ENCODE results near the gene PGF. TPM values are rescaled to one million over a fixed set of nuclear protein-coding genes. Genes with fewer than 3 reads are reported as not detected.

PGF gene
- polyA plus RNA-seq, 3 donors, result 0.03 TPM; not detected in 2

DNA sequence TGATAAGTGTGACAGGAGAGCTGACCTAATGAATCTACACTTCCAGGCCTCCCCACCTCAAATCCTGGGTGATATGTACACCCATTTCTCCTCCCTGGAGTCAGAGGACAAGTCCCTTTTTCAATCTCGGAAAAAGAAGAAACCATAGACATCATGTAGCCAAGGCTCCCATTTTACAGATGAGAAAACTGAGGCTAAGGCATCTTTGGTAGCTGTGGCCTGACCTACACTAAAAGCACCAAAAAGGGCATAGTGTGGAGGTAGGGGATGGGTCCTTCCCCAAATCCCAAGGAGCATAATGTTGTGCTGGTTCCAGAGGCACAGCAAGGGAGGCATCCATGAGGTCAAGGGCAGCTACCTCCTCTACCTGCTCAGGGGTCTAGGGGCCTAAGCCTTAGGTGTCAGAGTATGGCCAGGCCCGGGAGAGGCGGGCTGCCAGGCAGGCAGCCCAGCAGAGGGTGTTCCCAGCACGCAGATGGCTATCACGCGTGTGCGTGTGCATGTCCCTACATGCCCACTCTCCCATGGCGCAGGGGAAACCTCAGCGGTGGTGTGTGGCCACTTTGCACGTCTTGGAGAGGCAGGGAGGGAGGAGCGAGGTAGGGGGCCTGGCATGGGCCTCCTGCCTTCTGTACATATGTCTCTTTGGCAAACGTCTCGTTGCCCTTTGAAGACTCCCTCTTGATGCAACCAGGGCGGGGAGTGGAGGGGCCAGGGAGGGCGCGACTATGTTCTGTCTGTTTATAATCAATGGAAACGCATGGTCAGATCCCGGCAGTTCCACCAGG lies 2.5 kb downstream of the PGF start:
- 92% methylated on average over 17 of the region's 18 CpGs for WGBS (ENCODE audit: insufficient coverage)
- no peak overlapping the region for H2AFZ ChIP-seq (ENCODE audit: insufficient read depth, low read depth, low read length, poor library complexity, severe bottlenecking)
- H3K27me3 Mint-ChIP-seq (ENCODE audit: low read depth in 3 of 3), result peaks cover 17 to 38% (median 21%) of the 10 kb centered on the region in 3 donors
- H3K4me3 ChIP-seq (replicated peaks in 1 of 3; ENCODE audit: low read depth in 2 of 3, low read length in 3 of 3), result no peak overlapping the region
- peaks cover 4% of the 10 kb centered on the region for H3K4me1 Mint-ChIP-seq
- H3K4me1 ChIP-seq (ENCODE audit: control insufficient read depth in 1 of 2, insufficient read depth in 2 of 2, low read length in 2 of 2), result peaks cover 9 to 13% of the 10 kb centered on the region in 2 donors
- H3K9me3 Mint-ChIP-seq, result peaks cover 0 to 3% (median 0%) of the 10 kb centered on the region in 7 donors
- H3K36me3 Mint-ChIP-seq, result no peaks in the 10 kb centered on the region
- H3K27ac Mint-ChIP-seq, result peak overlapping the region in 1 of 7 donors; percentile 68
- H3K27me3 ChIP-seq (ENCODE audit: control insufficient read depth in 2 of 2, insufficient read depth in 2 of 2, low read length in 2 of 2), result peaks cover 3 to 23% of the 10 kb centered on the region in 2 donors
- TF ChIP-seq, protein P1, sequence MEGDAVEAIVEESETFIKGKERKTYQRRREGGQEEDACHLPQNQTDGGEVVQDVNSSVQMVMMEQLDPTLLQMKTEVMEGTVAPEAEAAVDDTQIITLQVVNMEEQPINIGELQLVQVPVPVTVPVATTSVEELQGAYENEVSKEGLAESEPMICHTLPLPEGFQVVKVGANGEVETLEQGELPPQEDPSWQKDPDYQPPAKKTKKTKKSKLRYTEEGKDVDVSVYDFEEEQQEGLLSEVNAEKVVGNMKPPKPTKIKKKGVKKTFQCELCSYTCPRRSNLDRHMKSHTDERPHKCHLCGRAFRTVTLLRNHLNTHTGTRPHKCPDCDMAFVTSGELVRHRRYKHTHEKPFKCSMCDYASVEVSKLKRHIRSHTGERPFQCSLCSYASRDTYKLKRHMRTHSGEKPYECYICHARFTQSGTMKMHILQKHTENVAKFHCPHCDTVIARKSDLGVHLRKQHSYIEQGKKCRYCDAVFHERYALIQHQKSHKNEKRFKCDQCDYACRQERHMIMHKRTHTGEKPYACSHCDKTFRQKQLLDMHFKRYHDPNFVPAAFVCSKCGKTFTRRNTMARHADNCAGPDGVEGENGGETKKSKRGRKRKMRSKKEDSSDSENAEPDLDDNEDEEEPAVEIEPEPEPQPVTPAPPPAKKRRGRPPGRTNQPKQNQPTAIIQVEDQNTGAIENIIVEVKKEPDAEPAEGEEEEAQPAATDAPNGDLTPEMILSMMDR (IDR thresholded peaks at IDR 0.05), result no peak
- H3K4me2 ChIP-seq (replicated peaks; ENCODE audit: extremely low read depth, low read length, poor library complexity, severe bottlenecking), result no peak overlapping the region
- H3K9me3 ChIP-seq (replicated peaks in 1 of 2; ENCODE audit: control insufficient read depth in 1 of 2, insufficient read depth in 1 of 2, low read length in 2 of 2), result no peaks in the 10 kb centered on the region
- no peak overlapping the region for H3K9ac ChIP-seq (ENCODE audit: insufficient read depth, low read length, poor library complexity, severe bottlenecking)
- H3K27ac ChIP-seq (ENCODE audit: low read depth in 1 of 2, low read length in 2 of 2), result no peak overlapping the region
- no peak for DNase-seq
- H3K4me3 Mint-ChIP-seq, result no peak overlapping the region
- H3K79me2 ChIP-seq (ENCODE audit: insufficient read depth, low read length), result no peaks in the 10 kb centered on the region
- no peaks in the 10 kb centered on the region for H3K36me3 ChIP-seq (replicated peaks in 1 of 2; ENCODE audit: control insufficient read depth in 1 of 2, insufficient read depth in 2 of 2, low read length in 2 of 2)
- no peaks in the 10 kb centered on the region for H4K20me1 ChIP-seq (ENCODE audit: insufficient read depth, low read length)
- intact Hi-C loops (cut with micrococcal nuclease), result no loop called here

DNA sequence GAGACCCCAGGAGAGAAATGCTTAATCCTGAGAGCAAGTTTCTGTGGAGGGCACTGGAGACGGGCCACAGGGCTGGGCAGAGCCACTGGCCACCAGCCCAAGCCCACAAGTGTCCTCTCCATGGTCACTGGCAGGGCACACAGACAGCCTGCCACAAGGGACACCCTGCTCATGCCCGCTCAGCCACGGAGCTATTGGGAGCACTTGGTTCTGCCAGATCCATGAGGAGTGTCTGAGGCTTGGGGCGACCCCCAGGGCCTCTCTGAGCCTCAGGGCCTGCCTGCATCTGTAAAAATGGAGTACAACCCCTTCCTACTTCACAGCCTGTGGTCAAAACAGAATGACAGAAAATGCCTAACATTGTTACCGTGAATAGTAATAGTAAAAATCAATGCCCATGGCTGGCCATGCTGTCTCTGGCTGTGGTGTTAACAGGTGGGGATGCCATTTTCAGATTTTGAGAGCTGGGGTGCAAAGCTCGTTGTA lies 3.2 kb downstream of the PGF start:
- Mint-ChIP-seq H3K36me3 (no peaks in the 10 kb centered on the region), H3K27me3 (ENCODE audit: low read depth in 3 of 3) (peaks cover 17 to 38% (median 18%) of the 10 kb centered on the region in 3 donors), H3K4me3 (no peak overlapping the region), H3K27ac (no peak overlapping the region), H3K4me1 (peaks cover 4% of the 10 kb centered on the region), H3K9me3 (peaks cover 0 to 3% (median 0%) of the 10 kb centered on the region in 7 donors)
- H3K4me1 ChIP-seq (ENCODE audit: control insufficient read depth in 1 of 2, insufficient read depth in 2 of 2, low read length in 2 of 2), result peaks cover 9 to 13% of the 10 kb centered on the region in 2 donors
- no peak overlapping the region for H3K9ac ChIP-seq (ENCODE audit: insufficient read depth, low read length, poor library complexity, severe bottlenecking)
- H3K27ac ChIP-seq (ENCODE audit: low read depth in 1 of 2, low read length in 2 of 2), result no peak overlapping the region
- H3K4me3 ChIP-seq (replicated peaks in 1 of 3; ENCODE audit: low read depth in 2 of 3, low read length in 3 of 3), result no peak overlapping the region
- intact Hi-C loops (cut with micrococcal nuclease), result no loop called here
- H3K79me2 ChIP-seq (ENCODE audit: insufficient read depth, low read length), result no peaks in the 10 kb centered on the region
- no peaks in the 10 kb centered on the region for H3K36me3 ChIP-seq (replicated peaks in 1 of 2; ENCODE audit: control insufficient read depth in 1 of 2, insufficient read depth in 2 of 2, low read length in 2 of 2)
- 95% methylated on average over 4 of the region's 6 CpGs for WGBS (ENCODE audit: insufficient coverage)
- peaks cover 3 to 23% of the 10 kb centered on the region in 2 donors for H3K27me3 ChIP-seq (ENCODE audit: control insufficient read depth in 2 of 2, insufficient read depth in 2 of 2, low read length in 2 of 2)
- no peaks in the 10 kb centered on the region for H3K9me3 ChIP-seq (replicated peaks in 1 of 2; ENCODE audit: control insufficient read depth in 1 of 2, insufficient read depth in 1 of 2, low read length in 2 of 2)
- no peak overlapping the region for H2AFZ ChIP-seq (ENCODE audit: insufficient read depth, low read depth, low read length, poor library complexity, severe bottlenecking)
- no peak for DNase-seq
- TF ChIP-seq, protein P1 (IDR thresholded peaks at IDR 0.05), result no peak
- H3K4me2 ChIP-seq (replicated peaks; ENCODE audit: extremely low read depth, low read length, poor library complexity, severe bottlenecking), result no peak overlapping the region
- H4K20me1 ChIP-seq (ENCODE audit: insufficient read depth, low read length), result no peaks in the 10 kb centered on the region
